ENCODE results near the gene TXNDC17. TPM values are rescaled to one million over a fixed set of nuclear protein-coding genes. Genes with fewer than 3 reads are reported as not detected.
"Not testable (repeated sequence)": the region's sequence is repeated elsewhere in the genome, so short reads cannot be mapped to it uniquely, and the experiment has no call there.

Gene TXNDC17
- polyA plus RNA-seq, 1 donor: 136 TPM

GRCh38 chr17:6642592-6642991 lies 1.7 kb downstream of the TXNDC17 start:
- Histone ChIP-seq H3K36me3 (ENCODE audit: control insufficient read depth, insufficient read depth, low read length) (peaks cover 21% of the 10 kb centered on the region), H3K9me3 (ENCODE audit: control insufficient read depth, low read depth, low read length) (no peaks in the 10 kb centered on the region), H3K27me3 (ENCODE audit: control insufficient read depth, insufficient read depth, low read length) (no peaks in the 10 kb centered on the region), H3K27ac (ENCODE audit: low read length) (no peak overlapping the region), H3K4me3 (ENCODE audit: low read length) (no peak overlapping the region), H3K4me1 (ENCODE audit: control insufficient read depth, insufficient read depth, low read length) (peaks cover 14% of the 10 kb centered on the region)
- DNase-seq: no peak
- no CpG with 5 or more reads among the region's 2 CpGs for WGBS (ENCODE audit: insufficient coverage, low lambda C conversion rate)

GRCh38 chr17:6643451-6644125 lies 2.7 kb downstream of the TXNDC17 start:
- no CpG with 5 or more reads among the region's 5 CpGs for WGBS (ENCODE audit: insufficient coverage, low lambda C conversion rate)
- peak in 1 of 2 donors; percentile 16 for DNase-seq
- H3K36me3 ChIP-seq (ENCODE audit: control insufficient read depth, insufficient read depth, low read length): peaks cover 27% of the 10 kb centered on the region
- H3K4me1 ChIP-seq (ENCODE audit: control insufficient read depth, insufficient read depth, low read length): peaks cover 10% of the 10 kb centered on the region
- no peak overlapping the region for H3K27ac ChIP-seq (ENCODE audit: low read length)
- no peaks in the 10 kb centered on the region for H3K27me3 ChIP-seq (ENCODE audit: control insufficient read depth, insufficient read depth, low read length)
- no peaks in the 10 kb centered on the region for H3K9me3 ChIP-seq (ENCODE audit: control insufficient read depth, low read depth, low read length)
- no peak overlapping the region for H3K4me3 ChIP-seq (ENCODE audit: low read length)

- peaks cover 3% of the 10 kb centered on the region for H3K27me3 ChIP-seq (ENCODE audit: control insufficient read depth, insufficient read depth, low read length)
- H3K9me3 ChIP-seq (ENCODE audit: control insufficient read depth, low read depth, low read length): peaks cover 5% of the 10 kb centered on the region
- H3K27ac ChIP-seq (ENCODE audit: low read length): no peak overlapping the region
- peaks cover 5% of the 10 kb centered on the region for H3K4me1 ChIP-seq (ENCODE audit: control insufficient read depth, insufficient read depth, low read length)
- DNase-seq: no peak
- H3K4me3 ChIP-seq (ENCODE audit: low read length): no peak overlapping the region
- peaks cover 25% of the 10 kb centered on the region for H3K36me3 ChIP-seq (ENCODE audit: control insufficient read depth, insufficient read depth, low read length)
These were observed 7.3 kb downstream of the TXNDC17 start for GRCh38 chr17:6648181-6648580.

GRCh38 chr17:6651354-6651918 lies 10.6 kb downstream of the TXNDC17 start, which contains the start of the genes C17orf100 and MED31:
Gene C17orf100, plus strand, starts transcription at chr17:6651762. Its CDS starts 152 bp downstream, at chr17:6651914.
Gene MED31, minus strand, starts transcription at chr17:6651605. Its CDS starts 77 bp downstream, at chr17:6651528.
- peak within 1 kb of the TSS; percentile 67 for H3K27ac ChIP-seq (ENCODE audit: low read length)
- no CpG with 5 or more reads among the region's 35 CpGs for WGBS (ENCODE audit: insufficient coverage, low lambda C conversion rate)
- peaks cover 11% of the 10 kb centered on the region for H3K36me3 ChIP-seq (ENCODE audit: control insufficient read depth, insufficient read depth, low read length)
- DNase-seq: peak; percentile 92 to 94
- peak within 1 kb of the TSS; percentile 70 for H3K4me3 ChIP-seq (ENCODE audit: low read length)
- H3K4me1 ChIP-seq (ENCODE audit: control insufficient read depth, insufficient read depth, low read length): peaks cover 17% of the 10 kb centered on the region
- H3K27me3 ChIP-seq (ENCODE audit: control insufficient read depth, insufficient read depth, low read length): peaks cover 21% of the 10 kb centered on the region
- peaks cover 5% of the 10 kb centered on the region for H3K9me3 ChIP-seq (ENCODE audit: control insufficient read depth, low read depth, low read length)

GRCh38 chr17:6651919-6652452 lies 11.1 kb downstream of the TXNDC17 start:
- DNase-seq: peak; percentile 35 to 83
- Histone ChIP-seq H3K27me3 (ENCODE audit: control insufficient read depth, insufficient read depth, low read length) (peaks cover 23% of the 10 kb centered on the region), H3K9me3 (ENCODE audit: control insufficient read depth, low read depth, low read length) (peaks cover 5% of the 10 kb centered on the region), H3K36me3 (ENCODE audit: control insufficient read depth, insufficient read depth, low read length) (peaks cover 11% of the 10 kb centered on the region), H3K4me1 (ENCODE audit: control insufficient read depth, insufficient read depth, low read length) (peaks cover 17% of the 10 kb centered on the region), H3K27ac (ENCODE audit: low read length) (peak overlapping the region; percentile 67), H3K4me3 (ENCODE audit: low read length) (peak overlapping the region; percentile 70)
- no CpG with 5 or more reads among the region's 47 CpGs for WGBS (ENCODE audit: insufficient coverage, low lambda C conversion rate)

GRCh38 chr17:6654841-6655731 lies 14.2 kb downstream of the TXNDC17 start:
- Histone ChIP-seq H3K4me3 (ENCODE audit: low read length) (peak overlapping the region; percentile 30), H3K27me3 (ENCODE audit: control insufficient read depth, insufficient read depth, low read length) (peaks cover 33% of the 10 kb centered on the region)

GRCh38 chr17:6655732-6656361 lies 15.0 kb downstream of the TXNDC17 start:
- not testable (repeated sequence) for DNase-seq; H3K9me3 ChIP-seq (ENCODE audit: control insufficient read depth, low read depth, low read length); H3K4me3 ChIP-seq (ENCODE audit: low read length); H3K27ac ChIP-seq (ENCODE audit: low read length); H3K36me3 ChIP-seq (ENCODE audit: control insufficient read depth, insufficient read depth, low read length)
- H3K4me1 ChIP-seq (ENCODE audit: control insufficient read depth, insufficient read depth, low read length): peaks cover 21% of the 10 kb centered on the region
- peaks cover 33% of the 10 kb centered on the region for H3K27me3 ChIP-seq (ENCODE audit: control insufficient read depth, insufficient read depth, low read length)
- WGBS (ENCODE audit: insufficient coverage, low lambda C conversion rate): no CpG with 5 or more reads among the region's 41 CpGs

More at GRCh38 chr17:6654841-6655731, 14.2 kb downstream of the TXNDC17 start:
- H3K36me3 ChIP-seq (ENCODE audit: control insufficient read depth, insufficient read depth, low read length): no peaks in the 10 kb centered on the region
- WGBS (ENCODE audit: insufficient coverage, low lambda C conversion rate): no CpG with 5 or more reads among the region's 46 CpGs
- H3K27ac ChIP-seq (ENCODE audit: low read length): no peak overlapping the region
- peaks cover 5% of the 10 kb centered on the region for H3K9me3 ChIP-seq (ENCODE audit: control insufficient read depth, low read depth, low read length)
- H3K4me1 ChIP-seq (ENCODE audit: control insufficient read depth, insufficient read depth, low read length): peaks cover 21% of the 10 kb centered on the region
- DNase-seq: peak; percentile 33 to 70

GRCh38 chr17:6656797-6657632 lies 16.2 kb downstream of the TXNDC17 start:
- Histone ChIP-seq H3K4me1 (ENCODE audit: control insufficient read depth, insufficient read depth, low read length) (peaks cover 28% of the 10 kb centered on the region), H3K27me3 (ENCODE audit: control insufficient read depth, insufficient read depth, low read length) (peaks cover 33% of the 10 kb centered on the region), H3K4me3 (ENCODE audit: low read length) (peak overlapping the region; percentile 24)
- DNase-seq: peak in 1 of 2 donors; percentile 42
- H3K9me3 ChIP-seq (ENCODE audit: control insufficient read depth, low read depth, low read length); H3K36me3 ChIP-seq (ENCODE audit: control insufficient read depth, insufficient read depth, low read length); H3K27ac ChIP-seq (ENCODE audit: low read length): not testable (repeated sequence)
- WGBS (ENCODE audit: insufficient coverage, low lambda C conversion rate): no CpG with 5 or more reads among the region's 55 CpGs

- Histone ChIP-seq H3K27me3 (ENCODE audit: control insufficient read depth, insufficient read depth, low read length) (peaks cover 30% of the 10 kb centered on the region), H3K4me3 (ENCODE audit: low read length) (no peak overlapping the region), H3K9me3 (ENCODE audit: control insufficient read depth, low read depth, low read length) (no peaks in the 10 kb centered on the region), H3K27ac (ENCODE audit: low read length) (no peak overlapping the region), H3K36me3 (ENCODE audit: control insufficient read depth, insufficient read depth, low read length) (no peaks in the 10 kb centered on the region), H3K4me1 (ENCODE audit: control insufficient read depth, insufficient read depth, low read length) (peaks cover 23% of the 10 kb centered on the region)
- no peak for DNase-seq
- no CpG with 5 or more reads among the region's 18 CpGs for WGBS (ENCODE audit: insufficient coverage, low lambda C conversion rate)
These were observed 16.9 kb downstream of the TXNDC17 start for GRCh38 chr17:6657633-6658287.

All from large intestine (tissue), 3 donors.